Measurements from ENCODE around the gene UNC13D.

GRCh38 chr17:75816693-75817092 lies 27.5 kb downstream of the UNC13D start:
- TF ChIP-seq CTCF (IDR thresholded peaks at IDR 0.05; ENCODE audit: insufficient read depth, low read depth, low read length) (no peak), EZH2 (IDR thresholded peaks at IDR 0.05; ENCODE audit: insufficient read depth, low read length) (no peak)
